Mesendoderm (in vitro differentiated cells): ENCODE data around the gene PGM1.

Source experiments
- DNase-seq: peaks from one replicate; pipeline ENCODE4 v3.0.0; 2013
- H2AK5ac ChIP-seq: 2 replicates; pipeline ENCODE4 v1.6.1; 2013; ENCODE audit warnings: low read length, inconsistent platforms
- H2BK120ac ChIP-seq: 2 replicates; pipeline ENCODE4 v1.6.1; 2013; ENCODE audit warnings: low read depth, mild to moderate bottlenecking, low read length, moderate library complexity, mixed read lengths
- H2BK15ac ChIP-seq: replicated peaks from 2 replicates; pipeline ENCODE4 v1.6.1; 2013; ENCODE audit warnings: low read depth, mild to moderate bottlenecking, moderate library complexity
- H2BK5ac ChIP-seq: 2 replicates; pipeline ENCODE4 v1.6.1; 2013; ENCODE audit warnings: low read length, inconsistent platforms
- H3K18ac ChIP-seq: 2 replicates; pipeline ENCODE4 v1.6.1; 2013; ENCODE audit warnings: mild to moderate bottlenecking, low read length, mixed read lengths
- H3K23ac ChIP-seq: one replicate; pipeline ENCODE4 v1.6.1; 2013; ENCODE audit warnings: low read length
- H3K27ac ChIP-seq: 2 replicates; pipeline ENCODE4 v1.5.1; 2013; ENCODE audit warnings: low read depth, mild to moderate bottlenecking, inconsistent platforms, low read length, moderate library complexity
- H3K27me3 ChIP-seq: 2 replicates; pipeline ENCODE4 v1.6.1; 2013; ENCODE audit warnings: low read length, control low read depth, mild to moderate bottlenecking, inconsistent platforms; ENCODE audit not compliant: insufficient read depth, poor library complexity
- H3K36me3 ChIP-seq: 2 replicates; pipeline ENCODE4 v1.6.1; 2013; ENCODE audit warnings: low read length, inconsistent platforms; ENCODE audit not compliant: control insufficient read depth, insufficient read depth
- H3K4ac ChIP-seq: one replicate; pipeline ENCODE4 v1.6.1; 2013; ENCODE audit warnings: low read depth, mild to moderate bottlenecking, low read length, moderate library complexity
- H3K4me1 ChIP-seq: 2 replicates; pipeline ENCODE4 v1.6.1; 2013; ENCODE audit warnings: low read depth, low read length, inconsistent platforms; ENCODE audit not compliant: control insufficient read depth
- H3K4me2 ChIP-seq: 2 replicates; pipeline ENCODE4 v1.6.1; 2013; ENCODE audit warnings: low read length
- H3K4me3 ChIP-seq: 2 replicates; pipeline ENCODE4 v1.5.1; 2013; ENCODE audit warnings: mild to moderate bottlenecking, low read length
- H3K56ac ChIP-seq: one replicate; pipeline ENCODE4 v1.6.1; 2013; ENCODE audit warnings: low read length
- H3K79me1 ChIP-seq: 2 replicates; pipeline ENCODE4 v1.6.1; 2013; ENCODE audit warnings: low read length, inconsistent platforms
- H3K79me2 ChIP-seq: 2 replicates; pipeline ENCODE4 v1.6.1; 2013; ENCODE audit warnings: mild to moderate bottlenecking, low read length; ENCODE audit not compliant: control insufficient read depth, insufficient read depth
- H3K9ac ChIP-seq: 2 replicates; pipeline ENCODE4 v1.6.1; 2013; ENCODE audit warnings: low read length, inconsistent platforms
- H4K5ac ChIP-seq: one replicate; pipeline ENCODE4 v1.6.1; 2013; ENCODE audit warnings: low read length
- H4K8ac ChIP-seq: one replicate; pipeline ENCODE4 v1.6.1; 2013; ENCODE audit warnings: low read depth, mild to moderate bottlenecking, control low read depth, low read length, moderate library complexity
- WGBS: extraction: QIAGEN DNeasy Blood & Tissue Kit; methylation state at CpG from one replicate; pipeline ENCODE4 v1.1.7; 2013; ENCODE audit warnings: low lambda C conversion rate, missing lambda C conversion rate; ENCODE audit not compliant: insufficient coverage; ENCODE audit errors: extremely low coverage; 5-methylcytosine and 5-hydroxymethylcytosine counted together

Gene PGM1

DNA sequence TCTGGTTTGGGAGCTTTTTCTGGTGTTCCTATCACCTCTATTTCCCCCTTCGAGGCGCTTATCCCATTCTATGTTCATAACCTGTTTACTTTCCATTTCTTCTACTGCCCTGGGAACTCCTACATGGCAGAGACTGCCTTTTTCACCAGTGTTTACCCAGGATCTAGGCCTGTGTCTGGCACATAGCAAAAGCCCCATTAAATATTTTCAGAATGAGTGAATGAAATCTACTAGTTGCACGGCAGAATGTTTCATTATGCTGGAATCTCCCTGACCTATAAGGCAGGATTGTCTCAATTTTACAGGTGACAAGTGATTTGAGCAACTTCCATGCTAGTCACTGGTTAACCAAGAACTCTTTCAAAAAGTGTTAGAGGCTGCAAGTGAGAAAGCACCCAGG lies 70.1 kb downstream of the PGM1 start:
- Histone ChIP-seq H3K4ac (no peak overlapping the region), H3K79me2 (no peaks in the 10 kb centered on the region), H3K56ac (no peak overlapping the region), H3K4me2 (no peak overlapping the region), H3K23ac (no peak overlapping the region), H3K4me3 (no peak overlapping the region), H4K8ac (no peak overlapping the region), H4K5ac (no peak overlapping the region), H2BK120ac (no peak overlapping the region), H3K36me3 (peaks cover 2% of the 10 kb centered on the region), H2BK15ac (no peak overlapping the region), H2BK5ac (no peak overlapping the region), H3K9ac (no peak overlapping the region), H3K4me1 (peaks cover 3% of the 10 kb centered on the region), H3K18ac (no peak overlapping the region), H3K79me1 (no peaks in the 10 kb centered on the region), H2AK5ac (no peak overlapping the region), H3K27ac (no peak overlapping the region), H3K27me3 (no peaks in the 10 kb centered on the region)
- WGBS, result no CpG with 5 or more reads among the region's 3 CpGs
- no peak for DNase-seq

DNA sequence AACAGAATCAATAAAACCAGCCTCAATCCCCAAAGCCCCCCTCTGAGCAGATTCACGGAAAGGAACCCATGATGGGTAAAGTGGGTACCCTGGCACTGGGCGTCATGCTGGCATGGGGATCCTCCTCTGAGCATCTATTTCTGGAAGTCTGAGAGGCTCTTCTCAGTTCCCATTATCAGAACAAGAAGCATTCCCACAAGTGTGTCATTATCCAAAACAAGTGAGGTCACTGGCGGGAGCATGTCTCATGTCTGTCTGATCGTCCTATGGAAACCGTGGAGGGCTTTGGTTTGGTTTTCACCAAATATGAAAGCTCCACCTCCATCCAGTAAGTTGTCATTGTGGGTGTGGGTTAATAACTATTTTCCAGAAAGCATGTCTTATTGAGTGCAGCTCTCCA lies 70.7 kb downstream of the PGM1 start:
- Histone ChIP-seq H3K4me2 (no peak overlapping the region), H3K27me3 (no peaks in the 10 kb centered on the region), H3K36me3 (peaks cover 2% of the 10 kb centered on the region), H3K79me2 (no peaks in the 10 kb centered on the region), H3K4ac (no peak overlapping the region), H3K4me3 (no peak overlapping the region), H3K56ac (no peak overlapping the region), H2BK5ac (no peak overlapping the region), H2BK15ac (no peak overlapping the region), H2AK5ac (no peak overlapping the region), H3K4me1 (peaks cover 3% of the 10 kb centered on the region), H3K79me1 (no peaks in the 10 kb centered on the region), H4K5ac (no peak overlapping the region), H3K23ac (no peak overlapping the region), H4K8ac (no peak overlapping the region), H3K27ac (no peak overlapping the region), H2BK120ac (no peak overlapping the region), H3K18ac (no peak overlapping the region), H3K9ac (no peak overlapping the region)
- DNase-seq, result no peak
- no CpG with 5 or more reads among the region's 5 CpGs for WGBS

GRCh38 chr1:63664742-63665141 lies 71.5 kb downstream of the PGM1 start:
- Histone ChIP-seq H3K56ac (no peak overlapping the region), H4K5ac (no peak overlapping the region), H2AK5ac (no peak overlapping the region), H3K79me2 (no peaks in the 10 kb centered on the region), H3K4me3 (no peak overlapping the region), H3K23ac (no peak overlapping the region), H4K8ac (no peak overlapping the region), H3K27me3 (no peaks in the 10 kb centered on the region), H2BK120ac (no peak overlapping the region), H3K36me3 (peaks cover 2% of the 10 kb centered on the region), H3K27ac (no peak overlapping the region), H2BK5ac (no peak overlapping the region), H3K4me1 (peaks cover 3% of the 10 kb centered on the region), H3K9ac (no peak overlapping the region), H3K4ac (no peak overlapping the region), H3K79me1 (no peaks in the 10 kb centered on the region), H3K18ac (no peak overlapping the region), H3K4me2 (no peak overlapping the region), H2BK15ac (no peak overlapping the region)
- no peak for DNase-seq
- no CpG with 5 or more reads among the region's 2 CpGs for WGBS

- WGBS, result no CpG with 5 or more reads among the region's 3 CpGs
Observed at GRCh38 chr1:63665410-63665809, 72.2 kb downstream of the PGM1 start.

GRCh38 chr1:63665824-63666223 lies 72.6 kb downstream of the PGM1 start:
- no peak overlapping the region for H3K4me2 ChIP-seq
- no peaks in the 10 kb centered on the region for H3K27me3 ChIP-seq
- no CpG with 5 or more reads among the region's 3 CpGs for WGBS
- no peak overlapping the region for H2AK5ac ChIP-seq
- no peak overlapping the region for H3K23ac ChIP-seq
- no peaks in the 10 kb centered on the region for H3K79me2 ChIP-seq
- no peak overlapping the region for H2BK5ac ChIP-seq
- no peak overlapping the region for H3K9ac ChIP-seq
- no peak overlapping the region for H3K4ac ChIP-seq
- peaks cover 3% of the 10 kb centered on the region for H3K4me1 ChIP-seq
- H3K18ac ChIP-seq, result no peak overlapping the region
- no peak overlapping the region for H4K5ac ChIP-seq
- no peaks in the 10 kb centered on the region for H3K79me1 ChIP-seq
- H3K56ac ChIP-seq, result no peak overlapping the region
- peaks cover 2% of the 10 kb centered on the region for H3K36me3 ChIP-seq
- H2BK120ac ChIP-seq, result no peak overlapping the region
- H3K27ac ChIP-seq, result no peak overlapping the region
- DNase-seq, result peak; percentile 44
- no peak overlapping the region for H2BK15ac ChIP-seq
- H3K4me3 ChIP-seq, result no peak overlapping the region
- no peak overlapping the region for H4K8ac ChIP-seq

More at GRCh38 chr1:63665410-63665809, 72.2 kb downstream of the PGM1 start:
- H2BK5ac ChIP-seq, result no peak overlapping the region
- H3K79me1 ChIP-seq, result no peaks in the 10 kb centered on the region
- H3K4me2 ChIP-seq, result no peak overlapping the region
- H3K18ac ChIP-seq, result no peak overlapping the region
- no peak overlapping the region for H3K9ac ChIP-seq
- H4K8ac ChIP-seq, result no peak overlapping the region
- H3K23ac ChIP-seq, result no peak overlapping the region
- H2BK15ac ChIP-seq, result no peak overlapping the region
- no peak overlapping the region for H2AK5ac ChIP-seq
- no peak overlapping the region for H2BK120ac ChIP-seq
- H3K27ac ChIP-seq, result no peak overlapping the region
- H3K56ac ChIP-seq, result no peak overlapping the region
- peaks cover 2% of the 10 kb centered on the region for H3K36me3 ChIP-seq
- H3K27me3 ChIP-seq, result no peaks in the 10 kb centered on the region
- no peak overlapping the region for H3K4ac ChIP-seq
- no peak overlapping the region for H3K4me3 ChIP-seq
- H3K79me2 ChIP-seq, result no peaks in the 10 kb centered on the region
- no peak overlapping the region for H4K5ac ChIP-seq
- DNase-seq, result no peak
- peaks cover 3% of the 10 kb centered on the region for H3K4me1 ChIP-seq

DNA sequence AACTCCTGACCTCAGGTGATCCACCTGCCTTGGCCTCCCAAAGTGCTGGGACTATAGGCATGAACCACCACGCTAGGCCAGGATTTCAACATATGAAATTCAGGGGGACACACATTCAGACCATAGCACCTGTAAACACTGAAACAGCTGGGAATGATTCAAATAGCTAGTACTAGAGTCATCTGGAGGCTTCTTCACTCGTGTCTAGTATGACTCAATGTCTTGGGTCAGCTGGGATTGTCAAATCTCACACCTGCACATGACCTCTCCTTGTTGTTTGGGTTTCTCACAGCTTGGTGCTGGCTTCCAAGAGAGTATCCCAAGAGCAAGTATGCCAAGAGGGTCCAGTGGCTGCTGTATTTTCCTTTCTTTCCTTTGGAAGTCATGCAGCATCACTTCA lies 75.1 kb downstream of the PGM1 start:
- H2BK15ac ChIP-seq, result no peak overlapping the region
- H2BK120ac ChIP-seq, result no peak overlapping the region
- H3K4me1 ChIP-seq, result no peaks in the 10 kb centered on the region
- no peak overlapping the region for H3K56ac ChIP-seq
- no peak overlapping the region for H3K23ac ChIP-seq
- no peak overlapping the region for H3K9ac ChIP-seq
- no peak overlapping the region for H2AK5ac ChIP-seq
- H3K4me2 ChIP-seq, result no peak overlapping the region
- no peak overlapping the region for H3K27ac ChIP-seq
- WGBS, result no CpG with 5 or more reads among the region's 2 CpGs
- H3K36me3 ChIP-seq, result no peaks in the 10 kb centered on the region
- H3K79me1 ChIP-seq, result no peaks in the 10 kb centered on the region
- no peak overlapping the region for H3K4ac ChIP-seq
- H4K5ac ChIP-seq, result no peak overlapping the region
- H3K4me3 ChIP-seq, result no peak overlapping the region
- no peak overlapping the region for H2BK5ac ChIP-seq
- H4K8ac ChIP-seq, result no peak overlapping the region
- no peak for DNase-seq
- no peaks in the 10 kb centered on the region for H3K27me3 ChIP-seq
- no peaks in the 10 kb centered on the region for H3K79me2 ChIP-seq
- H3K18ac ChIP-seq, result no peak overlapping the region
